ENCODE data around the gene ZHX3. TPM values are rescaled to one million over a fixed set of nuclear protein-coding genes. Genes with fewer than 3 reads are reported as not detected.

Gene ZHX3
- total RNA-seq, 1 donor, result 36.6 TPM

GRCh38 chr20:41279546-41280225, 37.8 kb downstream of the ZHX3 start:
- H3K36me3 ChIP-seq (ENCODE audit: insufficient read depth, low read length), result no peaks in the 10 kb centered on the region
- H3K27me3 ChIP-seq (ENCODE audit: insufficient read depth, low read length), result no peaks in the 10 kb centered on the region
- DNase-seq (ENCODE audit: insufficient read length, low spot score, missing footprints), result no peak
- peaks cover 81% of the 10 kb centered on the region for H3K79me2 ChIP-seq (ENCODE audit: insufficient read depth, low read length)
- TF ChIP-seq, protein P1, sequence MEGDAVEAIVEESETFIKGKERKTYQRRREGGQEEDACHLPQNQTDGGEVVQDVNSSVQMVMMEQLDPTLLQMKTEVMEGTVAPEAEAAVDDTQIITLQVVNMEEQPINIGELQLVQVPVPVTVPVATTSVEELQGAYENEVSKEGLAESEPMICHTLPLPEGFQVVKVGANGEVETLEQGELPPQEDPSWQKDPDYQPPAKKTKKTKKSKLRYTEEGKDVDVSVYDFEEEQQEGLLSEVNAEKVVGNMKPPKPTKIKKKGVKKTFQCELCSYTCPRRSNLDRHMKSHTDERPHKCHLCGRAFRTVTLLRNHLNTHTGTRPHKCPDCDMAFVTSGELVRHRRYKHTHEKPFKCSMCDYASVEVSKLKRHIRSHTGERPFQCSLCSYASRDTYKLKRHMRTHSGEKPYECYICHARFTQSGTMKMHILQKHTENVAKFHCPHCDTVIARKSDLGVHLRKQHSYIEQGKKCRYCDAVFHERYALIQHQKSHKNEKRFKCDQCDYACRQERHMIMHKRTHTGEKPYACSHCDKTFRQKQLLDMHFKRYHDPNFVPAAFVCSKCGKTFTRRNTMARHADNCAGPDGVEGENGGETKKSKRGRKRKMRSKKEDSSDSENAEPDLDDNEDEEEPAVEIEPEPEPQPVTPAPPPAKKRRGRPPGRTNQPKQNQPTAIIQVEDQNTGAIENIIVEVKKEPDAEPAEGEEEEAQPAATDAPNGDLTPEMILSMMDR (IDR thresholded peaks at IDR 0.05; ENCODE audit: extremely low read depth, low read depth, low read length), result no peak
- no peak overlapping the region for H3K27ac ChIP-seq (ENCODE audit: low read depth, low read length)
- no peaks in the 10 kb centered on the region for H4K20me1 ChIP-seq (ENCODE audit: insufficient read depth, low read length)
- H3K4me1 ChIP-seq (ENCODE audit: insufficient read depth, low read length), result peaks cover 24% of the 10 kb centered on the region
- H3K4me3 ChIP-seq (ENCODE audit: insufficient read depth, low read length), result no peak overlapping the region
- no peaks in the 10 kb centered on the region for H3K9me3 ChIP-seq (ENCODE audit: low read depth, low read length)
- no peak overlapping the region for H3K4me2 ChIP-seq (ENCODE audit: insufficient read depth, low read length)
- no peak overlapping the region for H2AFZ ChIP-seq (ENCODE audit: low read length)

- peaks cover 81% of the 10 kb centered on the region for H3K79me2 ChIP-seq (ENCODE audit: insufficient read depth, low read length)
- no peak overlapping the region for H3K4me2 ChIP-seq (ENCODE audit: insufficient read depth, low read length)
- H3K27me3 ChIP-seq (ENCODE audit: insufficient read depth, low read length), result no peaks in the 10 kb centered on the region
- H3K4me1 ChIP-seq (ENCODE audit: insufficient read depth, low read length), result peaks cover 24% of the 10 kb centered on the region
- no peak overlapping the region for H2AFZ ChIP-seq (ENCODE audit: low read length)
- TF ChIP-seq, protein P1 (IDR thresholded peaks at IDR 0.05; ENCODE audit: extremely low read depth, low read depth, low read length), result no peak
- H3K27ac ChIP-seq (ENCODE audit: low read depth, low read length), result no peak overlapping the region
- no peaks in the 10 kb centered on the region for H3K9me3 ChIP-seq (ENCODE audit: low read depth, low read length)
- H3K4me3 ChIP-seq (ENCODE audit: insufficient read depth, low read length), result no peak overlapping the region
- H3K36me3 ChIP-seq (ENCODE audit: insufficient read depth, low read length), result no peaks in the 10 kb centered on the region
- no peaks in the 10 kb centered on the region for H4K20me1 ChIP-seq (ENCODE audit: insufficient read depth, low read length)
- DNase-seq (ENCODE audit: insufficient read length, low spot score, missing footprints), result no peak
Measured at GRCh38 chr20:41278936-41279335, 38.6 kb downstream of the ZHX3 start.

- H3K4me1 ChIP-seq (ENCODE audit: insufficient read depth, low read length), result peaks cover 24% of the 10 kb centered on the region
- no peaks in the 10 kb centered on the region for H4K20me1 ChIP-seq (ENCODE audit: insufficient read depth, low read length)
- H3K36me3 ChIP-seq (ENCODE audit: insufficient read depth, low read length), result no peaks in the 10 kb centered on the region
- no peak overlapping the region for H3K4me3 ChIP-seq (ENCODE audit: insufficient read depth, low read length)
- TF ChIP-seq, protein P1 (IDR thresholded peaks at IDR 0.05; ENCODE audit: extremely low read depth, low read depth, low read length), result no peak
- H3K27ac ChIP-seq (ENCODE audit: low read depth, low read length), result peak overlapping the region; percentile 66
- no peaks in the 10 kb centered on the region for H3K9me3 ChIP-seq (ENCODE audit: low read depth, low read length)
- no peaks in the 10 kb centered on the region for H3K27me3 ChIP-seq (ENCODE audit: insufficient read depth, low read length)
- no peak for DNase-seq (ENCODE audit: insufficient read length, low spot score, missing footprints)
- H2AFZ ChIP-seq (ENCODE audit: low read length), result no peak overlapping the region
- H3K4me2 ChIP-seq (ENCODE audit: insufficient read depth, low read length), result peak overlapping the region; percentile 80
- H3K79me2 ChIP-seq (ENCODE audit: insufficient read depth, low read length), result peaks cover 83% of the 10 kb centered on the region
Measured at GRCh38 chr20:41277049-41277448, 40.5 kb downstream of the ZHX3 start.

- Histone ChIP-seq H4K20me1 (ENCODE audit: insufficient read depth, low read length) (no peaks in the 10 kb centered on the region), H3K4me2 (ENCODE audit: insufficient read depth, low read length) (peak overlapping the region; percentile 80), H3K79me2 (ENCODE audit: insufficient read depth, low read length) (peaks cover 80% of the 10 kb centered on the region), H2AFZ (ENCODE audit: low read length) (peak overlapping the region; percentile 54), H3K4me3 (ENCODE audit: insufficient read depth, low read length) (peak overlapping the region; percentile 55), H3K4me1 (ENCODE audit: insufficient read depth, low read length) (peaks cover 26% of the 10 kb centered on the region), H3K27ac (ENCODE audit: low read depth, low read length) (peak overlapping the region; percentile 66), H3K36me3 (ENCODE audit: insufficient read depth, low read length) (no peaks in the 10 kb centered on the region), H3K9me3 (ENCODE audit: low read depth, low read length) (no peaks in the 10 kb centered on the region), H3K27me3 (ENCODE audit: insufficient read depth, low read length) (no peaks in the 10 kb centered on the region)
- DNase-seq (ENCODE audit: insufficient read length, low spot score, missing footprints), result no peak
- TF ChIP-seq, protein P1 (IDR thresholded peaks at IDR 0.05; ENCODE audit: extremely low read depth, low read depth, low read length), result no peak
Measured at GRCh38 chr20:41276317-41276751, 41.2 kb downstream of the ZHX3 start.
